OCI-LY3 (cell line): ENCODE measurements around the gene DACH2.

Experiments
- H2AFZ ChIP-seq: fragments of 200-600, 300-600 bp; shearing (Covaris generic); 2 replicates; pipeline ENCODE4 v1.6.0; 2014; ENCODE audit warnings: antibody characterized with exemption, low read depth, low read length
- H3K27ac ChIP-seq: fragments of 200-600, 300-600 bp; sonication (generic); 2 replicates; pipeline ENCODE4 v1.5.1; 2014; ENCODE audit warnings: mild to moderate bottlenecking, low read length, moderate library complexity, mixed read lengths
- H3K27me3 ChIP-seq: fragments of 200-600, 300-600 bp; sonication (generic); 2 replicates; pipeline ENCODE4 v1.6.1; 2014; ENCODE audit warnings: low read depth, low read length, mixed read lengths
- H3K36me3 ChIP-seq: fragments of 200-600, 300-600 bp; sonication (generic); replicated peaks from 2 replicates; pipeline ENCODE3; 2014; ENCODE audit warnings: low read depth, low read length, mixed read lengths
- H3K4me1 ChIP-seq: fragments of 300-600, 200-600 bp; sonication (generic); 2 replicates; pipeline ENCODE4 v1.6.1; 2014; ENCODE audit warnings: low read length, mixed read lengths
- H3K4me2 ChIP-seq: fragments of 200-600, 300-600 bp; sonication (generic); 2 replicates; pipeline ENCODE4 v1.6.1; 2014; ENCODE audit warnings: low read length, mixed read lengths
- H3K4me3 ChIP-seq: fragments of 300-600, 200-600 bp; sonication (generic); 2 replicates; pipeline ENCODE4 v1.5.1; 2014; ENCODE audit warnings: antibody characterized with exemption, mild to moderate bottlenecking, low read length, moderate library complexity
- H3K79me2 ChIP-seq: fragments of 300-600, 200-600 bp; shearing (Covaris generic); 2 replicates; pipeline ENCODE4 v1.6.1; 2014; ENCODE audit warnings: mild to moderate bottlenecking, low read length, mixed read lengths
- H3K9ac ChIP-seq: fragments of 300-600, 200-600 bp; shearing (Covaris generic); 2 replicates; pipeline ENCODE4 v1.6.0; 2014; ENCODE audit warnings: mild to moderate bottlenecking, low read length, moderate library complexity
- H3K9me3 ChIP-seq: fragments of 200-600, 300-600 bp; shearing (Covaris generic); 2 replicates; pipeline ENCODE4 v1.6.1; 2014; ENCODE audit warnings: low read length, mixed read lengths; ENCODE audit not compliant: insufficient read depth
- H4K20me1 ChIP-seq: fragments of 200-600, 300-600 bp; sonication (generic); 2 replicates; pipeline ENCODE4 v1.6.1; 2016; ENCODE audit warnings: low read length, mixed read lengths; ENCODE audit not compliant: insufficient read depth
- CTCF ChIP-seq: fragments of 200-600, 300-600 bp; sonication (generic); IDR thresholded peaks from 2 replicates; pipeline ENCODE4 v1.5.1; 2014; ENCODE audit warnings: antibody characterized with exemption, low read length, low read depth
- EZH2phosphoT487 ChIP-seq: fragments of 200-600 bp; shearing (Covaris generic); IDR thresholded peaks from 2 replicates; pipeline ENCODE4 v1.6.1; 2018; ENCODE audit warnings: antibody characterized with exemption, mixed run types, low read depth

The DACH2 gene

GRCh38 chrX:86407371-86407770, 259.1 kb downstream of the DACH2 start:
- Histone ChIP-seq H3K9ac (no peak overlapping the region), H4K20me1 (no peaks in the 10 kb centered on the region), H3K4me2 (no peak overlapping the region), H3K27ac (no peak overlapping the region), H3K79me2 (no peaks in the 10 kb centered on the region), H3K4me3 (no peak overlapping the region), H3K27me3 (no peaks in the 10 kb centered on the region), H3K4me1 (no peaks in the 10 kb centered on the region), H3K36me3 (no peaks in the 10 kb centered on the region), H2AFZ (no peak overlapping the region), H3K9me3 (no peaks in the 10 kb centered on the region)
- TF ChIP-seq CTCF = no peak
- no peak for TF ChIP-seq EZH2phosphoT487

- no peaks in the 10 kb centered on the region for H3K79me2 ChIP-seq
- no peak for TF ChIP-seq CTCF
- TF ChIP-seq EZH2phosphoT487 = no peak
These were observed 273.5 kb downstream of the DACH2 start for GRCh38 chrX:86421771-86422170.

GRCh38 chrX:86436116-86436515, 287.9 kb downstream of the DACH2 start:
- Histone ChIP-seq H3K27ac (no peak overlapping the region), H4K20me1 (no peaks in the 10 kb centered on the region), H3K4me3 (no peak overlapping the region), H3K9ac (no peak overlapping the region), H2AFZ (no peak overlapping the region), H3K79me2 (no peaks in the 10 kb centered on the region), H3K9me3 (no peaks in the 10 kb centered on the region), H3K27me3 (no peaks in the 10 kb centered on the region), H3K36me3 (no peaks in the 10 kb centered on the region), H3K4me2 (no peak overlapping the region), H3K4me1 (no peaks in the 10 kb centered on the region)
- TF ChIP-seq EZH2phosphoT487 (no peak), CTCF (no peak)

More at GRCh38 chrX:86421771-86422170, 273.5 kb downstream of the DACH2 start:
- no peaks in the 10 kb centered on the region for H4K20me1 ChIP-seq
- no peaks in the 10 kb centered on the region for H3K27me3 ChIP-seq
- no peak overlapping the region for H3K27ac ChIP-seq
- H3K4me1 ChIP-seq = no peaks in the 10 kb centered on the region
- no peak overlapping the region for H3K9ac ChIP-seq
- no peak overlapping the region for H3K4me2 ChIP-seq
- H3K36me3 ChIP-seq = no peaks in the 10 kb centered on the region
- H3K9me3 ChIP-seq = no peaks in the 10 kb centered on the region
- no peak overlapping the region for H2AFZ ChIP-seq
- no peak overlapping the region for H3K4me3 ChIP-seq

- no peak overlapping the region for H3K4me2 ChIP-seq
- no peaks in the 10 kb centered on the region for H3K27me3 ChIP-seq
- no peaks in the 10 kb centered on the region for H4K20me1 ChIP-seq
- H3K36me3 ChIP-seq = no peaks in the 10 kb centered on the region
- no peaks in the 10 kb centered on the region for H3K4me1 ChIP-seq
- no peak for TF ChIP-seq CTCF
- no peak for TF ChIP-seq EZH2phosphoT487
- H3K9me3 ChIP-seq = no peaks in the 10 kb centered on the region
- H3K9ac ChIP-seq = no peak overlapping the region
- H3K27ac ChIP-seq = no peak overlapping the region
- H3K4me3 ChIP-seq = no peak overlapping the region
- H3K79me2 ChIP-seq = no peaks in the 10 kb centered on the region
- no peak overlapping the region for H2AFZ ChIP-seq
These were observed 307.2 kb downstream of the DACH2 start for GRCh38 chrX:86455495-86455894.
